ENCODE results near the gene KRTAP5-5. TPM values are rescaled to one million over a fixed set of nuclear protein-coding genes. Genes with fewer than 3 reads are reported as not detected.

Gene KRTAP5-5
- total and polyA plus RNA-seq, 2 donors (not counting 1 experiment from before 2014, with no cell fraction given): not detected

GRCh38 chr11:1670905-1671371 lies 41.4 kb downstream of the KRTAP5-5 start:
- H4K20me1 ChIP-seq (ENCODE audit: control insufficient read depth, insufficient read depth, low read length, poor library complexity, severe bottlenecking): no peaks in the 10 kb centered on the region
- H3K4me3 ChIP-seq (ENCODE audit: control extremely low read depth in 1 of 5, extremely low read depth in 1 of 5, insufficient read depth in 1 of 5, low read depth in 2 of 5, low read length in 4 of 5): no peak overlapping the region
- Mint-ChIP-seq H3K4me3 (no peak overlapping the region), H3K4me1 (no peaks in the 10 kb centered on the region), H3K27ac (no peak overlapping the region), H3K9me3 (ENCODE audit: insufficient read depth) (no peaks in the 10 kb centered on the region), H3K27me3 (peaks cover 38% of the 10 kb centered on the region)
- ChIA-PET CTCF (no interaction called here), POLR2A (no interaction called here)
- intact Hi-C loops (cut with micrococcal nuclease): no loop called here
- H3K27me3 ChIP-seq (replicated peaks in 1 of 4; ENCODE audit: control extremely low read depth in 1 of 4, control insufficient read depth in 3 of 4, insufficient read depth in 4 of 4, low read length in 3 of 4): peaks cover 0 to 16% (median 2%) of the 10 kb centered on the region in 4 experiments
- H3K36me3 ChIP-seq (replicated peaks in 1 of 2; ENCODE audit: control extremely low read depth in 1 of 2, control insufficient read depth in 1 of 2, extremely low read depth in 1 of 2, insufficient read depth in 2 of 2, low read length in 1 of 2): no peaks in the 10 kb centered on the region
- H3K9ac ChIP-seq (ENCODE audit: low read length): no peak overlapping the region
- 87% methylated on average over 9 of the region's 11 CpGs for WGBS (ENCODE audit: insufficient coverage)
- TF ChIP-seq EZH2 (IDR thresholded peaks at IDR 0.05; ENCODE audit: borderline replicate concordance, insufficient read depth, low read depth, low read length, poor library complexity, severe bottlenecking): no peak
- TF ChIP-seq CTCF (IDR thresholded peaks at IDR 0.05): no peak
- H3K4me1 ChIP-seq (ENCODE audit: control insufficient read depth in 2 of 2, insufficient read depth in 2 of 2, low read length in 2 of 2): no peaks in the 10 kb centered on the region
- no peaks in the 10 kb centered on the region for H3K79me2 ChIP-seq (ENCODE audit: control insufficient read depth, insufficient read depth, low read length)
- ATAC-seq (ENCODE audit: low read depth): no peak
- peaks cover 0 to 9% (median 0%) of the 10 kb centered on the region in 3 donors for H3K9me3 ChIP-seq (ENCODE audit: control extremely low read depth in 1 of 3, control insufficient read depth in 2 of 3, insufficient read depth in 1 of 3, low read length in 2 of 3)
- H2AFZ ChIP-seq (ENCODE audit: insufficient read depth, low read depth, low read length, poor library complexity, severe bottlenecking): no peak overlapping the region
- no peak for DNase-seq
- H3K4me2 ChIP-seq (replicated peaks; ENCODE audit: low read depth, low read length, poor library complexity, severe bottlenecking): no peak overlapping the region
- no peak overlapping the region for H3K27ac ChIP-seq (ENCODE audit: low read length in 2 of 2)

- ChIA-PET CTCF (no interaction called here), POLR2A (no interaction called here)
- Histone ChIP-seq H3K4me3 (ENCODE audit: control extremely low read depth in 1 of 5, extremely low read depth in 1 of 5, insufficient read depth in 1 of 5, low read depth in 2 of 5, low read length in 4 of 5) (no peak overlapping the region), H3K9ac (ENCODE audit: low read length) (no peak overlapping the region), H3K4me1 (ENCODE audit: control insufficient read depth in 2 of 2, insufficient read depth in 2 of 2, low read length in 2 of 2) (no peaks in the 10 kb centered on the region), H3K27ac (ENCODE audit: low read length in 2 of 2) (no peak overlapping the region), H3K27me3 (replicated peaks in 1 of 4; ENCODE audit: control extremely low read depth in 1 of 4, control insufficient read depth in 3 of 4, insufficient read depth in 4 of 4, low read length in 3 of 4) (peaks cover 0 to 16% (median 2%) of the 10 kb centered on the region in 4 experiments), H3K9me3 (ENCODE audit: control extremely low read depth in 1 of 3, control insufficient read depth in 2 of 3, insufficient read depth in 1 of 3, low read length in 2 of 3) (peaks cover 0 to 9% (median 0%) of the 10 kb centered on the region in 3 donors), H4K20me1 (ENCODE audit: control insufficient read depth, insufficient read depth, low read length, poor library complexity, severe bottlenecking) (no peaks in the 10 kb centered on the region), H2AFZ (ENCODE audit: insufficient read depth, low read depth, low read length, poor library complexity, severe bottlenecking) (no peak overlapping the region), H3K4me2 (replicated peaks; ENCODE audit: low read depth, low read length, poor library complexity, severe bottlenecking) (no peak overlapping the region), H3K79me2 (ENCODE audit: control insufficient read depth, insufficient read depth, low read length) (no peaks in the 10 kb centered on the region), H3K36me3 (replicated peaks in 1 of 2; ENCODE audit: control extremely low read depth in 1 of 2, control insufficient read depth in 1 of 2, extremely low read depth in 1 of 2, insufficient read depth in 2 of 2, low read length in 1 of 2) (no peaks in the 10 kb centered on the region)
- TF ChIP-seq CTCF (IDR thresholded peaks at IDR 0.05) (no peak), EZH2 (IDR thresholded peaks at IDR 0.05; ENCODE audit: borderline replicate concordance, insufficient read depth, low read depth, low read length, poor library complexity, severe bottlenecking) (no peak)
- 63% methylated on average over 4 of the region's 11 CpGs for WGBS (ENCODE audit: insufficient coverage)
- H3K27me3 Mint-ChIP-seq: peaks cover 42% of the 10 kb centered on the region
- intact Hi-C loops (cut with micrococcal nuclease): no loop called here
- H3K9me3 Mint-ChIP-seq (ENCODE audit: insufficient read depth): no peaks in the 10 kb centered on the region
- DNase-seq (no peak), ATAC-seq (ENCODE audit: low read depth) (no peak)
- H3K4me3 Mint-ChIP-seq: no peak overlapping the region
- no peak overlapping the region for H3K27ac Mint-ChIP-seq
- no peaks in the 10 kb centered on the region for H3K4me1 Mint-ChIP-seq
These were observed 42.1 kb downstream of the KRTAP5-5 start for GRCh38 chr11:1671658-1672057.

All from B cell (primary cell).